MM.1S (cell line): ENCODE results near the gene SGSM1.

Experiments used
- CTCF ChIP-seq: fragments of 300-600 bp; sonication (generic); IDR thresholded peaks from 2 replicates; pipeline ENCODE4 v1.5.1; 2016; ENCODE audit warnings: antibody characterized with exemption, low read length, mixed read lengths
- EZH2phosphoT487 ChIP-seq: fragments of 300-600 bp; sonication (generic); IDR thresholded peaks from 2 replicates; pipeline ENCODE4 v1.6.1; 2018; ENCODE audit warnings: antibody characterized with exemption, low read length

- no peak for TF ChIP-seq CTCF
- TF ChIP-seq EZH2phosphoT487, result no peak
Measured at GRCh38 chr22:24776525-24776924, 29.5 kb upstream of the SGSM1 start.
